Head of caudate nucleus (tissue), 42 donors: ENCODE results near the gene TMEM151A.
"Not testable (repeated sequence)": the region's sequence is repeated elsewhere in the genome, so short reads cannot be mapped to it uniquely, and the experiment has no call there.

Experiments
- DNase-seq, 42 donors: peaks; one replicate each; pipeline versions ENCODE4 v3.0.0 to v3.0.0-alpha.2; 2020 to 2021; ENCODE audit warnings: mixed read lengths in 7 of 42
- intact Hi-C: fragments of 100-400 bp; cut with DNase I; formaldehyde crosslinking; loops from one replicate; pipeline ENCODE4 v1.15.0; 2022

Gene TMEM151A

DNA sequence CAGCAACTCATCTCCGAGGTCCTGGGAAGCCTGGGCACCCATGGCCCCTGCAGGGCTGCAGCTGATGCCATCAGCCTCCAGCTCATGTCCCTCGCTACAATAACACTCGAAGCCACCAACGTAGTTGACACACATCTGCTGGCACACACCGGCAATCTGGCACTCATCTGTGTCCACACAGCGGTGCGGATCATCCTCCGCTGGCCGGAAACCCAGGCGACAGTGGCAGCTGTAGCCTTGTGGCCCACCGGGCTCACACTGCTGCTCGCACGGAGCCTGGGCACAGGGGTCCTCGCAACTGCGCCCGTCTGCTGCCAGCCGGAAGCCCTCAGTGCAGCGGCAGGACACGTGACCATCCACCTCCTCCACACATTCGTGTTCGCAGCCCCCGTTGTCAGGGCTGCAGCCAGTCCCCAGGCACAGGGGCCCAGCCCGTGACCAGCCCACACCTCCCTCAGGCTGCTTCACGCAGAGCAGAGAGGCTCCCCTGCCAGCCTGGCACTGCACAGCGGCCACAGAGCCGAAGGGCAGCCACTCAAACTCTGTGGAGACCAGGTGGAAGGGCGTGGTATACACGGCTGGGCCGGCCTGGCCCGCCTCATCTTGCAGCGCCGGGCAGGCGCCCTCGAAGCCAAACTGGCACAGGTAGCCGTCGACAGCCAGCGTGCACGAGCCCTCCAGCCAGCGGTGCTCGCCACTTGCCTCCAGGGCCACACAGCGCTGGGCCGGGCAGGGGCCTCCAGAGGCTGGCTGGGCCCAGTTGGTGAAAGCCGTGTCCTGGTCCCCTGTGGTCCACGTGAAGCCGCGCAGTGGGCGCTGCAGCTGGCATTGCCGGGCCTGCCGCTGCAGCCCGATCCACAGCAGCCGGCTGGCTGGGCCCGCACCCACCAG lies 24.5 kb downstream of the TMEM151A start:
- DNase-seq = no peak
- intact Hi-C loops = no loop called here

DNA sequence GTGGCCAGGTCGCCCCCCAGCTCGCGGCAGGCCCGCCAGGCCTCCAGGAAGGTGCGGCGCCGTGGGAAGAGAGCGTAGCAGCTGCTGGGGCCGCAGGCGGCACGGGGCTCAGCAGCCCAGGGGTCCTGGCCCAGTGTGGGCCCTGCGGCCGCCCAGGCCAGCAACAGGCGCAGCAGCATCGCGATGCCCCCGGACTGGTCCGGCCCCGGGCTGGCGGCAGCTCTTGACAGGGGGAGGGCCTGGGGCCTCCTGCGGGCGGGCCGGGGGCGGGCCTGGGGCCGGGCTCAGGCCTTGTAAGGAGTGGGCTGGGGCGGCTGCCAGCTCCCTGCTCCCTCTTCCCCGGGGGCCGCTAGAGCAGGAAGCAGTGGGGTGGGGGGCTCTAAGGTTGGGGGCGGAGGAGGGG lies 25.2 kb downstream of the TMEM151A start, which contains the start of gene CD248:
Gene CD248, minus strand, starts transcription at position 196 of the 403 bp plus-strand sequence. Its CDS starts 17 bp downstream, at position 179.
- DNase-seq = peak in 2 of 42 donors; percentile 28 to 45
- intact Hi-C loops = no loop called here

DNA sequence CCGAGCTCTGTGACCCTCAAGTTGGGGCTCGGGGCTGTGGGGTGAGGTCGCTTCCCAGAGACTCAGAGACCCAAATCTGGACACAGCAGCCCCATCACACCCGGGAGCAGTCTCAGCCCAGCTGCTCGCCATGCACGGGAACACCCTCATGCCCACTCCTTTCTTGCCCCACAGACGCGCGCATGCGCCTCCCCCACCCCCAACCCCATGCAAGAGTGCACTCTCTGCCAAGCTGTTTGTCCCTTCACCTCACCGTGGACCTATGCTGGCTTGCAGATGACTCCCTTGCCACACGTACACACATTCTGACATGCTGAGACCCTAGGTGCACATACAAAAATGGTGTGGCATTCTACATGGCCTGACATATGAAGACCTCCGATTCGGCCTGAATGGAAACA lies 25.6 kb downstream of the TMEM151A start:
- intact Hi-C loops = no loop called here
- DNase-seq = no peak

DNA sequence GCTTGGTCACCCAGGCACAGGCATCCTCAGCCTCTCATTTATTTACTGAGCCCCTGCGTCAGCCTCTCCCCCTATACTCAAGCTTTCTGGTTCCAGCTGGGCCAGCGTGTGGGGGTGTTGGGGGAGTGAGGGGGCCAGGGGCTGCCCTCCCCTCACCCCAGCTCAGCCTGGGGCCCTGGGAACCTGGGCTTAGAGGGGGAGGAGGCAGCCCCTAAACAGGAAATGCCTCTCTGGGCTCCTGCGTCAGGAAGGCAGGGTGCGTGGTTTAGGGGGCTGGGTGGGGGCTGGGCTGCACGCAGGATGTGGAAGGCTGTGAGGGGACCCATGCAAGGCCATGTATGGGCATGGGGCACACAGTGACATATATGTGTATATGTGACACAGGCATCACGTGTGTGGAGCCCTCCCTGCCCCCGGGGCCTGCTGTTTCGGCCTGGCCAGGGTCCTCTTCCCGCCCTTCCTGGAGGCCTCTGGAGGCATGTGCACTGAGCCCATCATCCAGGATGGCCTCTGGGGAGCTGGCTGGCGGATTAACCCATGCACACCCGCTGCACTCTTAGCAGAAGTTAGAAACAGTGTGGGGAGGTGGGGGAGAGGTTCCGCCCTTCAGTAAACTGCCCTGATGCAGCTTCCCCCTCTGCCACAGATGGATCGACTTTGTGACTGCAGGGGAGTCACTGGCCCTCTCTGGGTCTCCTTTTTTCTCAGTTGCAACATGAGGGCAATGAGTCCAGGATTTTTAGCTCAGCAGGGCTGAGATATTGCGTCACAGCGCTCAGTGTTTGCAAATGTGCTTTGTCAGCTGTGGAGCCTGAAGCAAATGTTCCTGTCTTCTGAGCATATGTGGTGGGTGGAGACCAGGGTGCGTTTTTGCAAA lies 26.3 kb downstream of the TMEM151A start:
- peak in 21 of 42 donors; percentile 23 to 74 (median 49) for DNase-seq
- intact Hi-C loops = no loop called here

DNA sequence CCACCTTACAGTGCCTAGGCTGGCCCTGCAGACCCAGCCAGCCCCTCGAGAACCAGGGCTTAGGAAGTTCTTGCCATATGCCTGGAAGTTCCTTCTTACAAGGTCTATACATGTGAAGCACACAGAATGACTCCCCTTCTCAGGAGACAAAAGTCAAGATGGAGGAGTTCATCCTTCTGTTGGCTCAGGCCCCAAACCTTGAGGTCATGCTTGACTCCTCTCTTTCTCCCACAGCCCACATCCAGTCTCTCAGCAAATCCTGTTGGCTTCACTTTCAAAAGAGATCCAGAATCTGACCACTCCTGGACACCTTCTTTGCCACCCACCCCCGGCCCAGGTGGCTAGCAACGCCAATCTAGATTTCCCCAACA lies 26.9 kb downstream of the TMEM151A start:
- intact Hi-C loops = no loop called here
- DNase-seq = no peak

DNA sequence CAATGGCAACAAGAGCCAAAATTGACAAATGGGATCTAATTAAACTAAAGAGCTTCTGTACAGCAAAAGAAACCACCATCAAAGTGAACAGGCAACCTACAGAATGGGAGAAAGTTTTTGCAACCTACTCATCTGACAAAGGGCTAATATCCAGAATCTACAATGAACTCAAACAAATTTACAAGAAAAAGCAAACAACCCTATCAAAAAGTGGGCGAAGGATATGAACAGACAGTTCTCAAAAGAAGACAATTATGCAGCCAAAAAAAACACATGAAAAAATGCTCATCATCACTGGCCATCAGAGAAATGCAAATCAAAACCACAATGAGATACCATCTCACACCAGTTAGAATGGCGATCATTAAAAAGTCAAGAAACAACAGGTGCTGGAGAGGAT lies 28.6 kb downstream of the TMEM151A start:
- intact Hi-C loops, DNase-seq: not testable (repeated sequence)

DNA sequence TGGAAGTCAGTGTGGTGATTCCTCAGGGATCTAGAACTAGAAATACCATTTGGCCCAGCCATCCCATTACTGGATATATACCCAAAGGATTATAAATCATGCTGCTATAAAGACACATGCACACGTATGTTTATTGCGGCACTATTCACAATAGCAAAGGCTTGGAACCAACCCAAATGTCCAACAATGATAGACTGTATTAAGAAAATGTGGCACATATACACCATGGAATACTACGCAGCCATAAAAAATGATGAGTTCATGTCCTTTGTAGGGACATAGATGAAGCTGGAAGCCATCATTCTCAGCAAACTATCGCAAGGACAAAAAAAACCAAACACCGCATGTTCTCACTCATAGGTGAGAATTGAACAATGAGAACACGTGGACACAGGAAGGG lies 29.1 kb downstream of the TMEM151A start:
- intact Hi-C loops, DNase-seq: not testable (repeated sequence)

DNA sequence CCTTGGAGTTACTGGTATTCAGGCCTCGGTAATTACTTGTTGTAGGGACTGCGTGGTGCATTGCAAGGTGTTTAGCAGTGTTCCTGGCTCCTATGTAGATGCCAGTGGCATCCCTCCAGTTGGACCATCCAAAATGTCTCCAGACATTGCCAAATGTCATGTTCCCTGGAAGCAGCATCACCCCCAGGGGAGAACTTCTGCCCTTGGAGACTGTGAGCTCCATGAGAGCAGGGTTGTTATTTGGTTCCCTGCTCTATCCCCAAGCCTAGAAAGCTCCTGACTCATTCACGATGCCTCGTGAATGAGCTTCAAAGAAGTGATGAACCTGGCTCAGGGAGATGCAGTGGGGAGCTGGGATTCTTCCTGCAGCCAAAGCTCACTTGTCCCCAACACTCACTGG lies 29.9 kb downstream of the TMEM151A start:
- DNase-seq = no peak
- intact Hi-C loops = no loop called here

DNA sequence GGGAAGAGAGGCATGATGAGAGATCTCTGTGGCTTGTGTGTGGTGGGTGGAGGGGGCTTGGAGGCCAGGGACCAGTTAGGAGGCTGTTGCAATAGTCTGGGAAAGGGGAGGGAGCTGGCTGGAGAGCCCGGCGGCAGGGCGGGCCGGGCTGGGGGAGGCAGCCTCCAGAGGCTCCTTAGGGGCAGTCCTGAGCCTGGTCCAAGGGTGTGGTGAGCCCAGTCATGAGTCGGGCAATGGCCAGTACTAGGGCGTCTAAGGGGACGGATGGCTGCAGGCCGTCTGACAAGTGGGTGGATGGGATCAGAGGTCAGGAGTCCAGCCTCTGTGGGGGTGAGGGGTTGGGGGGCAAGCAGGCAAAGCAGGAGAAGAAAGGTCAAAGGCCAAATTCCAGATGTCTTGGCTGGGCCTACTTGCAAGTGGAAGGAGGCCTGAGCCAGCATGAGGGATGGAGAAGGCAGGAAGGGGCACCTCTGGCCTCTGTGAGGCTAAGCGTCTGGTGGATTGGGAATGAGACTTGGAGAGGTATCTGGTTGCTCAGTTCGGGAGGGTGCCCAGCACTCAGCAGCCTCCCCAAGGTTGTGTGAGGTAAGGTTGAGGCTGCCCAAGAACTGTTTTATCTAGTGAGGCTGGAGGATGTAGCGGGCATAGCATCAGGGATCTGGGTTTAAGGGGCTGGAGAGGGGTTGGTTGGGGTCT lies 31.2 kb downstream of the TMEM151A start:
- intact Hi-C loops = no loop called here
- no peak for DNase-seq

DNA sequence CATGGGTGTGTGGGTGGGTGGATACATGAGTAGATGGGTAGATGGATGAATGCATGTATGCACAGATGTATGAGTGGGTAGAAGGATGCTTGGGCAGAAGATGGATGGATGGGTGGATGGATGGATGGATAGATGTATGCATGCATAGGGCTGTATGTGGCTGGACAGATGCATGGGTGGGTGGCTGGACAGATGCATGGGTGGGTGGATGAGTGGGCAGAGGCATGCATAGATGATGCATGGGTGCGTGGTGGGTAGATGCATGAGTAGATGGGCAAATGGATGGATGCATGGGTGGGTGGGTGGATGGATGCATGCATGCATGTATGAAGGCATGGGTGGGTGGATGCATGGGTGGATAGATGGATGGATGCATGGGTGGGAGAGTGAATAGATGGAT lies 32.0 kb downstream of the TMEM151A start:
- intact Hi-C loops = no loop called here
- no peak for DNase-seq

DNA sequence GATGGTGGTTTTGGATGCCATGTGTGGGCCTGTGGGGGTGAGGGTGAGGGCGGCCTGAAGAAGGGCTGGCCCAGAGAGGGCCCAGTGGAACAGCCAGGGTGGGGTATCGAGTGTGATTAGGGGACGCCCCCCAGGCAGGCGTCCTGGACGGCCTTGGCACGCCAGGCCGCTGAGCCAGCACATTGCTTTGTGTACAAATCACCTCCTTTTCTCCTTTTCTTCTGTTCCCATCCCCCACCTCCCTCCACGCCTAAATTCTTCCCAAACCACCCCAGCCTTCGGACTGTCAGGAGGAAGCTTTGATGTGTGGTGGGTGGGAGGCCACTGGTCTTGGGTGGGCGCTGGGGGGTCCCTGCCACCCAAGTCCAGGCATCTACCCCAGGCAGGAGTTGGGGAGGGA lies 33.0 kb downstream of the TMEM151A start:
- no peak for DNase-seq

DNA sequence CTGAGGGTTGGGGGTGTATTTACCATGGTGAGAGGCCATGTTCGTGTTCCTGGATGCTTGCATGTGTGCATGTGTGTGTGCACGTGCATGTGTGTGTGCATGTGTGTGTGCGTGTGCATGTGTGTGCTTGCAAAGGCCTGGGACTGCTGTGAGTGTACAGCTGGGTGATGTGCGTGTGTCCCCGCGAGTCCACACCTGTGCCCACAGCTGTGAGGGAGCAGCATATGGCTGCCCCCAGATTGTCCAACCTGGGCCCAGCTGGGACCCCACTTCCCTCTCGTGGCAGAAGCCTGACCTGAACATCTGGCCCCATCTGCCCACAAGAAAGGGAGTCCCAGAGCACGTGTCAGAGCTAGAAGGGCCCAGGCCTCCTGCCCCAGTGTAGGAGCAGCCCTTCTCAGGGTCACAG lies 33.6 kb downstream of the TMEM151A start:
- no peak for DNase-seq
- intact Hi-C loops = no loop called here

More for the DNA sequence above, 33.0 kb downstream of the TMEM151A start:
- intact Hi-C loops = no loop called here

DNA sequence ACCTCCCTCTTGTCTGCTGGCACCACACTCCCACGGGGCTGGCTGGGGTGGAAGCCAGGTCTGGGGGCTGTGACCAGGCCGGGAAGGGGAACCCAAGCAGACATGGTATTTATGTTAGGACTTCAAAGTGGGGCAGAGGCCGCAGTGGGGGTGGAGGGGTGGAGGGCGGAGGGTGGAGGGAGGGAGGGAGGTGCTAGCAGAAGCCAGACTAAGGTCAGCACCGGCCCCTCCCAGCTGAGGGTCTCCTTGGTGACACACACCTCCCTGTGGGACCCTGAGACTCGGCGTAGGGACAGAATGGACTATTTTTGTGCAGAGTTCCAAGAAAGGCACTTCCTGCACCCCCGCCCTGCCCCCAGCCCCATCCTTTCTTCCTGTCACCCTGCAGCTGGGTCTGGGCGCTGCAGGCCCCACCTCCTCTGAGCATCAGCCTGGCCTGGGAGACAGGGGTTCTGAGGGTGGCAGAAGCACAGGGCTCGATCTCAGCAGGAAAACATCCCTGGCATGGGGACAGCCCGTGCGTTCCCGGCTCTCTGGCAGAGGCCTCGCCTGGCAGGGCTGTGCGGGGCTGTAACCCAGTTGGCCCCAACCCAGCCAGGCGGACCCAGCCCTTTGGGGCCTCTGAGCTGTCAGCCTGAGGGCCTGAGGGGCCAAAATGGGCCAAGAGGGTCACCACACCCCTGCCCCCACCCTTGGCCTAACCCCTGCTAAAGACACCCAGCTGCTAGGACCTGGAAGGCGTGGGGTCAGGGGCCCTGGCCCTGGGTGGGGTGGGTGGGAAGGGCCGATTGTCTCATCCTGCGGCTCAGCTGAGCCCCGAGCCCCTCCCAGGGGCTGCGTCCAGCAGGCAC lies 34.8 kb downstream of the TMEM151A start:
- DNase-seq = no peak
- intact Hi-C loops = no loop called here

DNA sequence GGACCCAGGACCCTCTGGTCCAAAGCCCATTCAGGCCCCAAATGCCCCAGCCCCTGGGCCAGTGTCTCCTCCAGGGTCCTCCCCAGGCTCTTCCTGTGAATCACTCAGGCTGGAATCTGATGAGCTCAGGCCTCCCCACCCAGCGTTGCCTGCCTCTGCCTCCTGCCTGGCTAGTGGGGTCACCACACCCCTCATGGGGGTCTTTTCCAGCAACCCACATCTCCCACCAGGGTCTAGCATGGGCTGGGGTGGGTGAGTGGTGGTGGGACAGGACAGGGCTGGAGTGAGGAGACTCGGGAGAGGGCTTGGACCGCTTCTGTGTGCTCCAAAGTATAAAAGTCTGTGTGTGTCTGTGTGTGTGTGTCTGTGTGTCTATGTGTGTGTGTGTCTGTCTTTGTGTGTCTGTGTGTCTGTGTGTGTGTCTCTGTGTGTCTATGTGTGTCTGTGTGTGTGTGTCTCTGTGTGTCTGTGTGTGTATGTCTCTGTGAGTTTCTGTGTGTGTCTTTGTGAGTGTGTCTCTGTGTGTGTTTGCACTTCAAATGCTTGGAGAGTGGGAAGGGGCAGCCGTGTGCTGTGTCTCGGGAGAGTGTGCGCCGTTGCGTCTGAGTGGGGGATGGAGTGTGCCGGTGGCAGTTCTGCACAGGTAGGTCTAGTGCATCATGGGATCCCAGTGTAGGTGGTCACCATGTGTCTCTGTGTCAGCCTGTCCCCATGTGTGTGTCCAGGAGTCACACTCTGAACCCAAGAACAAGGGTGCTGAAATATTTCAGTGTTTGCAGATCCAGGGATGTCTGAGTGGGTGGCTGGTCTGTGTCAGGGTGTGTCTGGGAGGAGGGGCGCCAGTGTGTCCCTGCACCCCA lies 35.7 kb downstream of the TMEM151A start:
- intact Hi-C loops = no loop called here
- no peak for DNase-seq

DNA sequence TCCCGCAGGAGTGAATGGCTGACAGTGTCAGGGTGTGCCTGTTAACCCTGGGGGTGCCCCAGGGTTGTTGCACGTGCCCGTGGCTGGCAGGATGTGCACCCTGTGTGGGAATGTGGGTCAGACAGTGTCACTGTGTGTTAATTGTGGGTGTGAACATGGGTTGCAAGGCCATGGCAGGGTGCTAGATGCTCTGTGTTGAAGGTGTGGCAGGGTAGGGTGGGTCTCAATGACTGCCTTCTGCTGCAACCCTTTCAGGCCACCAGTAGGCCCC lies 36.3 kb downstream of the TMEM151A start:
- intact Hi-C loops = no loop called here
- DNase-seq = no peak

DNA sequence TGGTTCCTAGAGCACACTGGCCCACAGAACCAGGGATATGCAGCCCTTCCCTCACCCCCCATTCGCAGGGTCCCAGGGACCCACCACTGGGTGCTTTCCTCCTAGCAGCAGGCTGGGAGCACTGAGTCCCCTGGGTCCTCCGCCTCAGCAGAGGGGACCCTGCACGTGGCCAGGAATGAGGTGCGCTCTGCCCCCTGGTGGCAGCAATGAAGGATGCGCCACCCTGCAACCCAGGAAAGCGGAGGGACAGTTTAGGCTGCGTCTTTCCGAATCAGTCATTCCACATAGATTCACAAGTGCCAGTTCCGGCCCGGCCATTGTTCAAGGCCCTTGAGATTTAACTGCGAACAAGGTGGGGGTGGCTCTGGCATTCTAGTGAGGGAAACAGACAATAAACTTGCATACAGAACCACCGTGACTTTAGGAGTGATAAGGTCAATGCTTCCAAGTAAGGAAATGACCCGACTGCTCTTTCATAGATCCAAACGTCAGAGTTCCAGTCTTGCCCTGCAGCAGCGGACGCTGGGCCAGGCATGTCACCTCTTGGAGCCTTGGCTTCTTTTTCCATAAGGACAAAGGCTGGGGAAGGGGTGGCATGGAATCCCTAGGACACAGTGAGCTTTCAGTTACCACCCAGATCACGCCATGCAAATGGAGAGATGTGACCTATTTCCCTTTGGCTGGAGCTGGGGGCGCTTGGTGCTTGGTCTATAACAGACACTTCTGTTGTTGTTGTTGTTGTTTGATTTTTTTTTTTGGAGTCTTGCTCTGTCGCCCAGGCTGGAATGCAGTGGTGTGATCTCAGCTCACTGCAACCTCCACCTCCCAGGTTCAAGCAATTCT lies 36.8 kb downstream of the TMEM151A start:
- intact Hi-C loops = no loop called here
- peak; percentile 54 to 93 (median 81) for DNase-seq

DNA sequence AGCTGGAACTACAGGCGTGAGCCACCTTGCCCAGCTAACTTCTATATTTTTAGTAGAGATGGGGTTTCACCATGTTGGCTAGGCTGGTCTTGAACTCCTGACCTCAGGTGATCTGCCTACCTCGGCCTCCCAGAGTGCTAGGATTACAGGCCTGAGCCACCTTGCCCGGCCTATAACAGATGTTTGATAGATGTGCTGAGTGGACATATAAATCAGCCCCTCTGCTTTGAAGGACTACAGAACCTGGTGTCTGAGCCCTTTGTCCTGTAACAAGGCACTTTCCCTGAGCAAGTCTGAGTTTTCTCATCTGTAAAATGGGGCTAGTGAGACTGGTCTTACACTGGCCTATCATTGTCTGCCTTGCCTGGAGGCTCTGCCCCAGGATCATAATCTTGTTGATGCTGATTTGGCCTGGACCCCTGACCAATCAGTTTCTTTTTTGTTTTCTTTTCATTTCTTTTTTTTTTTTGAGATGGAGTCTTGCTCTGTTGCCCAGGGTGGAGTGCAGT lies 37.5 kb downstream of the TMEM151A start:
- intact Hi-C loops = no loop called here
- no peak for DNase-seq
